GM21825 (cell line): ENCODE data around the gene UBE2C.
"Not testable (repeated sequence)": the region's sequence is repeated elsewhere in the genome, so short reads cannot be mapped to it uniquely, and the experiment has no call there.

Experiments
- ATAC-seq: cut with Tn5 transposase; IDR thresholded peaks from one replicate; pipeline ENCODE4 v1.9.1; 2021; ENCODE audit warnings: mild to moderate bottlenecking, moderate library complexity; ENCODE audit not compliant: unreplicated experiment

The UBE2C gene

DNA sequence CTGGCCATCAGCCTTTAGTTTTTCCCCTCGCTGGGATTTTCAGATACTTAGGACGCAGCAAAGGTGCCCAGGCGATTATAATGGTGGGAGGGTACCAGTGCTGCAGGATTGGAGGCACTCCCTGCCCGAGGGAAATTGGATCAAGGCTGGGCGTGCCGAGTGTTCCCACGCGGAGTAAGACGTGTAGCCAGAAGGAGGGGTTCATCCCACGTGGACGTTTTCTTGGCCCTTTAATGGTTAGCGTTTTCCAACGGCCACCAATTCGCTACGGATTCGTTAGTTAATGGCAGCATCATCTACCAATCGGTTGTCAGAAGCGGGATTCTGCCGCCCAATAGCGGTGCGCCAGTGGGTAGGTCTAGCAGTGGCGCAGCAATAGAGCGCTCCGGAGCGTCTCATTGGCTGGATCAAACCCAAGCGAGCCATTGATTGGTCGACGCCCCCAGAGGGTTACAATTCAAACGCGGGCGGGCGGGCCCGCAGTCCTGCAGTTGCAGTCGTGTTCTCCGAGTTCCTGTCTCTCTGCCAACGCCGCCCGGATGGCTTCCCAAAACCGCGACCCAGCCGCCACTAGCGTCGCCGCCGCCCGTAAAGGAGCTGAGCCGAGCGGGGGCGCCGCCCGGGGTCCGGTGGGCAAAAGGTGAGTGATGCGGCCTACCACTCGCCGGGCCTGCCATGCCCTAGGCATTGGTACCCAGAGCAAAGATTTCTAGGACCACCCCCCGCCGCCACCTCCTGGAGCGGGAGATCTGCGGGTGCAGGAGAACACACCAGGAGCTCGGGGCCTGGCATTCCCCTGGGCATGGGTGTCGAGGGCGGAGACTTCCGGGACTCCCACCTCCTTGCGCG is at the start of gene UBE2C:
TSS of gene UBE2C (plus strand) at position 488 of the 849 bp plus-strand sequence. CDS start at position 540, 52 bp downstream.
- ATAC-seq: peak; percentile 95

DNA sequence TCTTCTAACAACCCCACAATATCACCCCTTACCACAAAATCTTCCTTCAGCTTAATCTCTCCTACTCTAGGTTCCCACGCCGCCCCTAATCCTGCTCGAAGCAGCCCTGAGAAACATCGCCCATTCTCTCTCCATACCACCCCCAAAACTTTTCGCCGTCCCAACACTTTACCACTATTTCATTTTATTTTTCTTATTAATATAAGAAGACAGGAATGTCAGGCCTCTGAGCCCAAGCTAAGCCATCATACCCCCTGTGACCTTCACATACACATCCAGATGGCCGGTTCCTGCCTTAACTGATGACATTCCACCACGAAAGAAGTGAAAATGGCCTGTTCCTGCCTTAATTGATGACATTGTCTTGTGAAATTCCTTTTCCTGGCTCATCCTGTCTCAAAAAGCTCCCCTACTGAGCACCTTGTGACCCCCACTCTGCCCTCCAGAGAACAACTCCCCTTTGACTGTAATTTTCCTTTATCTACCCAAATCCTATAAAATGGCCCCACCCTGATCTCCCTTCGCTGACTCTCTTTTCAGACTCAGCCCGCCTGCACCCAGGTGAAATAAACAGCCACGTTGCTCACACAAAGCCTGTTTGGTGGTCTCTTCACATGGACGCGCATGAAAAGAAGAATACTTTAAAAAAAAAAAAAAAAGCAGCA is 47.7 kb upstream of the UBE2C start:
- not testable (repeated sequence) for ATAC-seq

DNA sequence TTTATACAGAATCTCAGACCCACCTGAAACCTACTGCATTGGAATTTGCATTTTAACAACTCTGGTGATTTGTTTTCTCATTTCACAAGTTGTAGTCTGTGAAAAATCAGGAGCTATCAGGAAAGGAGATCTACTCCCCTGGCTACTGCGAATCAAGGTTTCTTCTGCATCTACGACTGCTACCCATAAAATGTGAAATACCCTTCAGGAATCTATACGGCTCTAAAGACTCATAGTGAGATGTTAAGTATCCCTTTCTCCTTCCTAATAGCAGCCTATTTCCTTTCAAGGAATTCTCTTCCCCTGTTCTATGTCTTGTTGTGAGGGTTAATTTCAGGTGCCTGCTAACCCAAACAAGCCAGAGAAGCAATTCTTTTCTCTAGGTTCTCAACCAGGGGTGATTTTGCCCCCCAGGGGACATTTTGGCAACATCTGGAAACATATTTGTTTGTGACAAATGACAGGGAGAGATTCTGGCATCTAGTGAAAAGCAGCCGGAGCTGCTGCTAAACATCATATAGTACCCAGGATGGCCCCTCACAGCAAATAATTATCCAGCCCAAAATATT is 47.1 kb upstream of the UBE2C start:
- no peak for ATAC-seq

- no peak for ATAC-seq
These were observed 46.5 kb upstream of the UBE2C start for GRCh38 chr20:45765980-45766379.

DNA sequence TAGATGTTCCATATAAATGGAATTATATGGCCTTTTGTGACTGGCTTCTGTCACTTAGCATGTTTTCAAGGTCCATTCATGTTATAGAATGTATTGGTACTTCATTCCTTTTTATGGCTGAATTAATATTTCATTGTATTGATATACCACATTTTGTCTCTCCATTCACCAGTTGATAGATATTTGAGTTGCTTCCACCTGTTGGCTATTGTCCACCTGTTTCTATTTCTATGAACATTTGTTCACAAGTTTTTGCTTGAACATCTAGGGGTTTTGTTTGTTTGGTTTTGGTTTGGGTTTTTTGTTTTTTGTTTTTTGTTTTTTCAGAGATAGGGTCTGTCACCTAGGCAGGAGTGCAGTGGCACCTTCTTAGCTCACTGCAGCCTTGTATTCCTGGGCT is 44.0 kb upstream of the UBE2C start:
- no peak for ATAC-seq

DNA sequence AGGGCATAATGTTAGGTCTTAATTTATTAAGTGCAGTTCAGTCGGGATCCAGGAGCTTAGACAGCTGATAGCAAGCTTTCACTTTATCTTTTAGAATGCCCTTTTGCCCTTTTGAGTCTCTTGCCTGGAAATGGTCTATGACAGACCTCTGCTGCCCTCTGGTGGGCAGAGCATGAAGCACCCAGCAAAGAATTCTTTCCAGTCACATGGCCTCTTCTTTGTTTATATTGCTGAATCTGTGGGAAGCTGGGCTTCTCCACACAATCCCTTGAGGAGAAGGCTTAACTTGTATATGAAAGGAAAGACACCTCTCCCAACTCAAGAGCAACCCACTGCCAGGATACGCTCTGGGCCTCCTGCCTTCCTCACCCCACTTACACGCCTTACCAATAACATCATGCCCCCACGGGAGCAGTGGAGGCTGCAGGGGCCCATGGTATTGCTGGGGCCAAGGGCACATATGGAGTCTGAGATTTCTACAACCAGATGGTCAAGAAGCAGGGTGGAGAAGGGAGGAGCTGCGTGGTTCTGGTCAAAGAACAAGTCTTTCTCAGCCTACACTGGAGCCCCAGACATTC is 41.2 kb upstream of the UBE2C start:
- ATAC-seq: no peak

- ATAC-seq: no peak
These were observed 39.8 kb upstream of the UBE2C start for GRCh38 chr20:45772693-45773092.

DNA sequence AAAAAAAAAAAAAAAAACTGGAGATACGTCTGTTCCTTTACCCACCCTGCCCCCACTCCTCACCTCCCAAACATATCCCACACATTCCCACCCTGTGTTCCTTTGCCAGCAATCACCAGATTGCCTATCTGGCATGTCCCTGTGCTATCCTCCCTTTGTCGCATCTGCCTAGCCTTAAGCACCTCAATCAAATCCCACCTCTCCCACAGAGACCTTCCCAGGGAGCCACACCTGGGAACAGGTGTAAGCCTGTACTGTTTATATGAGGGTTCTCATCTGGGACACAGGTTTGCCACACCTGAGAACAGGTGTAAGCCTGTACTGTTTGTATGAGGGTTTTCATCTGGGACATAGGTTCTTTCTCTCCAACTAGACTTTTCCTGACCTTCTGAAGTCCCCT is 37.5 kb upstream of the UBE2C start:
- no peak for ATAC-seq

DNA sequence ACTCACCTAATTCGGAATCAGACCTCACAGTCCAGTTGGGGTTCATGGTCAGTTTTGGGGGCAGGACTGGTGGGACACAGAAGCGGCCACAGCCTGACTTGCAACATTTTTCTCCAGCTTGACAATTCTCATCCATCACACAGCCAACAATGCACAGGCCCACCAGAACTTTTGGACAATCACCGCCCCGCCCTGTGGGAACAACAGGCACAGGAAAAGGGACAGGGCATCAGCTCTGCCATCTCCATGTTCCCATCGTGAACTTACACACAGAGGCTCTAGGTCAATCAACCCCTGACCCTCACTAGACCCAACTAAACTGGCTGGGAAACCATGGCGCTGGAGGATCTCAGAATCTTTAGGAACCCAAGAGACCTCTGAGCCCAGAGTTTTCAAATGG is 37.0 kb upstream of the UBE2C start:
- no peak for ATAC-seq

DNA sequence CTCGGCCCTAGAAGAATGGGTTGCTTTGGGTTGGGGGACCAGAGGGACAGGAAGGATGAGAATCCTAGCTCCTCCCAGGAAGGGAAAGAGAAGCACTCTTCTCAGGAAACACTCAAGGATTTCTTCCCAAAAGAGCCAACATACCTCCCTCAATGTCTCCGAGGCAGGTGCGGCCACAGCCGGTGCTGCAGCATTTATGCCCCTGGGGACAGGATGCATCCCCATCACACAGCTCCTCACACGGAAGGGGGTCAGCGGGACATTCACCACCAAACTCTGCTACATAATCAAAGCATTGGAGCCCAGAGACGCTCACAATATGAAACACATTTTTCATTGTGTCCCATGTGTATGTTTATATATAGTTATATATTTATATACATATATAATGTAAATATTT is 35.5 kb upstream of the UBE2C start:
- ATAC-seq: no peak

GRCh38 chr20:45779011-45779915 is 33.2 kb upstream of the UBE2C start:
- no peak for ATAC-seq

DNA sequence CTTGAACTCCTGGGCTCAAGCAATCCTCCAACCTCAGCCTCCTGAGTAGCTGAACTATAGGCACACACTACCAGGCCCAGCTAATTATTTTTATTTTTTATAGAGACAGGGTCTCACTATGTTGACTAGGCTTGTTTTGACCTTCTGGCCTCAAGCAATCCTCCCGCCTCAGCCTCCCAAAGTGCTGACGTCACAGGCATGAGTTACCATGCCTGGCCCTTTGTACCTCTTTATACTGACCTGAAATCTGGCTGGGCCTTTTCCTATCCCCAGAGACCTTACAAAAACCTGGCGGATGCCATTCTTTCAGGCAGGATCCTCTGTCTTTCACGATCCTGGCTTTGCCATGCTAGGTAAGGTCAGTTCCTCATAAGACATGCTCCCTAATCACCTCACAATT is 32.3 kb upstream of the UBE2C start:
- no peak for ATAC-seq

GRCh38 chr20:45781391-45781931 is 31.0 kb upstream of the UBE2C start:
- ATAC-seq: no peak

DNA sequence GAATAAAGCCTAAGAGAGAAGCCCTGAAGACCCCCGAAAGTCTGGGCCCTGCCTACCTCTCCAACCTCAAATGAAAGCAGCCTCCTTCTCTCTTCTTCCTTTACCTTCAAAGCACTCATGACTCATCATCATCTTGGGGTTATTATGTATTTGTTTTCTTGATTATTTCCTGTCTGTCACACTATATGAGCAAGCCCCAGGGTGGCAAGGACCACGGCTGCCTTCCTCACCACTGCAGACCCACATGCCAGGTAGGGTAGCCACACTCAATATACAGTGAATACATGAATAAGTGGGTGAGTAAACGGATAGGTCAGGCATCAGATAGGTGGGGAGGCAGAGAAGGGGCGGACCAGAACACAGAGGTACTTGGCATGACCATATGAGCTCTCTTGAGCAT is 29.6 kb upstream of the UBE2C start:
- no peak for ATAC-seq

GRCh38 chr20:45783656-45784294 is 28.7 kb upstream of the UBE2C start:
- ATAC-seq: no peak

DNA sequence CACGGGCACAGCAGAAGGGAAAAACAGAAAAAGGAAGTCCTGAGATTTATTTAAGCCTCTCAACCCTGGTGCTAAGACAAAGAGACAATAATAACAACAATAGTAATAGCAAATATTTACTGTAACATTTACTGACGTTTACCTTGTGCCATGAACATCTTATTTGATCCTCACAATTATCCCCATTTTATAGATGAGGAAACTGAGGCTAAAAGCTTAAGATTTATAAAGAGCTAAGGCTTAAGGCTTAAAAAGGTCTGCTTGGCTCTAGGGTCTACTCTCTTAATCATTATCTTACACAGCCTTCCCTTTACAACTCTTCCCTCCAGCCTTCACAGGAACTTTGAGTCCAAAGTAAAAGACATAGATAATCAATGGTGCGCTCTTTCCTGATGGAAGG is 24.1 kb upstream of the UBE2C start:
- no peak for ATAC-seq

DNA sequence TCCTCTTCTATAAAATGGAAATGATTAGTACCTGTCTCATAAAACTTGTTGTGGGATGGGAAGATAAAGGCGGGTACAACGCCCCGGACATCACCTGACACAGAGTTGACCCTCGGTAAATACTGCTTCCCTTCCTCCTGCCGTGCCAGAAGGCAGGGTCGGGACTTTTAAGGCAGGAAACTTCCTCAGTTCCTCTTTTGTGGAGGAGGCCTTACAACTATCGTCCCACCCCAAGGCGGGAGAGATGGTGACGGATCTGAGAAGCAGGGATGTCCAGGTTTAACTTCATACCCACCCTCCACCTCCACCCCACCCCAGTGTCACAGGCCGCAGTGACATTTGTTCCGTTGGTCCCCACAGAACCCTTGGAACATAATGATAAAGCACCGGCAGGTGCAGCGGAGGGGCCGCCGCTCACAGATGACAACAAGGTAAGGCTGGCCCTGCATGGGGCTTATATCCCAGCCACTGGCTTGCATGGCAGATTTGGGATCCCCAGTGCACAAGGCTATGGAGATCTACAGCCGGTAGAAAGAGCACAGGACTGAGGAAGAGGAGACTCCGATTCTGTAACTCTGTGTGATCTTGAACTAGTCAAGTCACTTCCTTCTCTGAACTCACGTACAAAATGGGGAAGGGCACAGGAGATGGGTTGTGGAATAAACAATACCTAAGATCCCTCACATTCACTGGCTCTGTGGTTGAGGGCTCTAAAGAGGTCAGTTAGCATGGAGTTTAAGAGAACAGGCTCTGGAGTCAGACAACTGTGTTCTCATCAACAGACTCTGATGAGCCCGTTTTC is 19.9 kb upstream of the UBE2C start:
- peak; percentile 22 for ATAC-seq

DNA sequence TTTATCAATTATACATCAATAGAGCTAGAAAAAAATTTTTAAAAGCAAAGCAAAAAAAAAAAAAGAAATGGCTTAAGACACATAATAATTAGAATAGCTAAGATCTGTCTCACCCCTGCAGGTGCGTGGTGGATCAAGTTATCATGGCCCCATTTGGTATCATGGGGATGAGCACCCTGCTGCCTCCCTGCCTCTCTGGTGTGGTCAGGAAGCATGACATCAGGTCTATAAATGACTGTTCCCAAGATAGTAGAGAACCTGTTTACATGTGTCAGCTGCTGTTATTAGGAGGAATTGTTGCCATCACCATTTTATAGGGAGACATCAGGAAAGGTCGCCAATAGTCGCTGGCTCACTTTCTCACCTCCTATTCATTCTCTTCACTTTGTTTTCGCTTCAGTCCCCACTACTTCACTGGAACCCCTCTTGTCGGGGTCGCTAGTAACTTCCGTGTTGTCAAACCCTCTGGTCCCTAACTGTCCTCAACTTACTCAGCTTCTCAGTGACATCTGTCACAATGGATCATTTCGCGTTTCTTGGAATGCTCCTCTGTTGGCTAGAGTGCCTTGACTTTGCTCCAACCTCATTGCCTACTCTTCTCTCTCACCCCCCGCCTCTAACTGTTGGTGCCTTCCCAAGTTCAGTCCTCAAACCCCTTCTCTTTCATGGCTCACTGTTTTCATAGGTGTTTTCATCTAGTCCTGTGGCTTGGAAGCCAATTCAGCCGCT is 15.9 kb upstream of the UBE2C start:
- no peak for ATAC-seq
